ENCODE data around the gene ZNF200.

The ZNF200 gene

GRCh38 chr16:3234543-3234856, 458 bp downstream of the ZNF200 start:
- Histone ChIP-seq H3K4me3 (ENCODE audit: low read length) (peak overlapping the region; percentile 99), H3F3A (ENCODE audit: insufficient read depth, low read length) (peaks cover 6% of the 10 kb centered on the region), H3K9ac (ENCODE audit: low read length) (peak overlapping the region; percentile 94), H3K9me2 (replicated peaks; ENCODE audit: insufficient read depth, low read length) (no peaks in the 10 kb centered on the region), H2AFZ (ENCODE audit: low read length) (peak overlapping the region; percentile 95), H3K4me1 (ENCODE audit: low read length) (no peaks in the 10 kb centered on the region), H3K4me2 (ENCODE audit: low read depth, low read length) (peak overlapping the region; percentile 98), H3K9me3 (replicated peaks; ENCODE audit: insufficient read depth, low read length) (no peaks in the 10 kb centered on the region), H3K36me3 (replicated peaks; ENCODE audit: insufficient read depth, low read length) (peaks cover 21% of the 10 kb centered on the region; the same call in 1 of the 2 replicates), H4K20me1 (ENCODE audit: insufficient read depth, low read length) (no peaks in the 10 kb centered on the region), H3K79me2 (ENCODE audit: low read length) (peaks cover 14% of the 10 kb centered on the region), H3K27me3 (replicated peaks; ENCODE audit: insufficient read depth, low read length) (peaks cover 4% of the 10 kb centered on the region), H3K27ac (ENCODE audit: low read length) (peak overlapping the region; percentile 85; the same call in 1 of the 2 replicates)
- DNase-seq = peak; percentile 34
- TF ChIP-seq, protein P1, sequence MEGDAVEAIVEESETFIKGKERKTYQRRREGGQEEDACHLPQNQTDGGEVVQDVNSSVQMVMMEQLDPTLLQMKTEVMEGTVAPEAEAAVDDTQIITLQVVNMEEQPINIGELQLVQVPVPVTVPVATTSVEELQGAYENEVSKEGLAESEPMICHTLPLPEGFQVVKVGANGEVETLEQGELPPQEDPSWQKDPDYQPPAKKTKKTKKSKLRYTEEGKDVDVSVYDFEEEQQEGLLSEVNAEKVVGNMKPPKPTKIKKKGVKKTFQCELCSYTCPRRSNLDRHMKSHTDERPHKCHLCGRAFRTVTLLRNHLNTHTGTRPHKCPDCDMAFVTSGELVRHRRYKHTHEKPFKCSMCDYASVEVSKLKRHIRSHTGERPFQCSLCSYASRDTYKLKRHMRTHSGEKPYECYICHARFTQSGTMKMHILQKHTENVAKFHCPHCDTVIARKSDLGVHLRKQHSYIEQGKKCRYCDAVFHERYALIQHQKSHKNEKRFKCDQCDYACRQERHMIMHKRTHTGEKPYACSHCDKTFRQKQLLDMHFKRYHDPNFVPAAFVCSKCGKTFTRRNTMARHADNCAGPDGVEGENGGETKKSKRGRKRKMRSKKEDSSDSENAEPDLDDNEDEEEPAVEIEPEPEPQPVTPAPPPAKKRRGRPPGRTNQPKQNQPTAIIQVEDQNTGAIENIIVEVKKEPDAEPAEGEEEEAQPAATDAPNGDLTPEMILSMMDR (IDR thresholded peaks at IDR 0.05; ENCODE audit: low read length) = no peak
- TF ChIP-seq EZH2 (optimal IDR thresholded peaks at IDR 0.05; ENCODE audit: low read depth, low read length) = no peak
- no peak for TF ChIP-seq EZH2phosphoT487 (IDR thresholded peaks at IDR 0.05; ENCODE audit: low read length)

DNA sequence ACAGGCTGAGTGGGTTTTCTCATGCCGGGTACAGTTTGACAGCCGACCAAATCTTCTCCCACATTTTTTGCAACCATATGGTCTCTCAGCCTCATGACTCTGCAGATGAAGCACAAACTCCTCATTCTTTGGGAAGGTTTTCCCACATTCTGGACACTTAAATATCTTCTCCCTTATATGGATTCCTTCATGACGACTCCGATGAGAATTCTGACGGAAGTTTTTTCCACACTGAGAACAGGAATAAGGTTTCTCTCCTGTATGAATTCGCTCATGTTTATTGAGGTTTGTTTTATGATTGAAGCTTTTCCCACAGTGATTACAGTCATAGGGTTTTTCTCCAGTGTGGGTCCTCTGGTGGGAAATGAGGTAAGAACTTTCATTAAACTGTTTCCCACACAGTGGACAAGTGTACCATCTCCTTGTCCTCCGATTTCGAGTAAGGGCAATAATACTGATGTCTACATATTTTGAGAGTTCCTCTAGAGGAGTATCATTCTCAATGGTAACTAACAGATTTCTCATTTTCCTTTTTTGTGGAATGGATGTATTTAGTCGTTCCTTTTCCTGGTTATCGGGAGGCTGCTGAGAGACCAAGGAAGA, 10.9 kb downstream of the ZNF200 start:
- no peaks in the 10 kb centered on the region for H4K20me1 ChIP-seq (ENCODE audit: insufficient read depth, low read length)
- no peak overlapping the region for H3K27ac ChIP-seq (ENCODE audit: low read length)
- no peaks in the 10 kb centered on the region for H3K79me2 ChIP-seq (ENCODE audit: low read length)
- H3K9me2 ChIP-seq (replicated peaks; ENCODE audit: insufficient read depth, low read length) = no peaks in the 10 kb centered on the region
- H3K9ac ChIP-seq (ENCODE audit: low read length) = no peak overlapping the region
- H3K4me2 ChIP-seq (ENCODE audit: low read depth, low read length) = no peak overlapping the region
- 0 out of 2 replicates have a peak, but pooled peaks cover 4% of the 10 kb centered on the region for H3F3A ChIP-seq (ENCODE audit: insufficient read depth, low read length)
- no peaks in the 10 kb centered on the region for H3K4me1 ChIP-seq (ENCODE audit: low read length)
- no peaks in the 10 kb centered on the region for H3K27me3 ChIP-seq (replicated peaks; ENCODE audit: insufficient read depth, low read length)
- H3K9me3 ChIP-seq (replicated peaks; ENCODE audit: insufficient read depth, low read length) = no peaks in the 10 kb centered on the region
- H3K4me3 ChIP-seq (ENCODE audit: low read length) = no peak overlapping the region
- no peak overlapping the region for H2AFZ ChIP-seq (ENCODE audit: low read length)
- H3K36me3 ChIP-seq (replicated peaks; ENCODE audit: insufficient read depth, low read length) = peaks cover 34% of the 10 kb centered on the region
- no peak for DNase-seq
- TF ChIP-seq EZH2 (optimal IDR thresholded peaks at IDR 0.05; ENCODE audit: low read depth, low read length) = no peak
- no peak for TF ChIP-seq EZH2phosphoT487 (IDR thresholded peaks at IDR 0.05; ENCODE audit: low read length)

GRCh38 chr16:3220839-3221238, 14.1 kb downstream of the ZNF200 start:
- H3K36me3 ChIP-seq (replicated peaks; ENCODE audit: insufficient read depth, low read length) = peaks cover 19% of the 10 kb centered on the region
- no peaks in the 10 kb centered on the region for H3K79me2 ChIP-seq (ENCODE audit: low read length)
- H3K9ac ChIP-seq (ENCODE audit: low read length) = no peak overlapping the region
- peaks cover 4% of the 10 kb centered on the region; the same call in 1 of the 2 replicates for H3F3A ChIP-seq (ENCODE audit: insufficient read depth, low read length)
- no peaks in the 10 kb centered on the region for H3K9me2 ChIP-seq (replicated peaks; ENCODE audit: insufficient read depth, low read length)
- TF ChIP-seq, protein P1 (IDR thresholded peaks at IDR 0.05; ENCODE audit: low read length) = no peak
- TF ChIP-seq EZH2phosphoT487 (IDR thresholded peaks at IDR 0.05; ENCODE audit: low read length) (no peak), EZH2 (optimal IDR thresholded peaks at IDR 0.05; ENCODE audit: low read depth, low read length) (no peak)
- H2AFZ ChIP-seq (ENCODE audit: low read length) = no peak overlapping the region
- H3K27ac ChIP-seq (ENCODE audit: low read length) = no peak overlapping the region
- DNase-seq = no peak
- no peaks in the 10 kb centered on the region for H3K27me3 ChIP-seq (replicated peaks; ENCODE audit: insufficient read depth, low read length)
- no peaks in the 10 kb centered on the region for H4K20me1 ChIP-seq (ENCODE audit: insufficient read depth, low read length)
- no peak overlapping the region for H3K4me2 ChIP-seq (ENCODE audit: low read depth, low read length)
- H3K9me3 ChIP-seq (replicated peaks; ENCODE audit: insufficient read depth, low read length) = no peaks in the 10 kb centered on the region
- H3K4me3 ChIP-seq (ENCODE audit: low read length) = no peak overlapping the region
- H3K4me1 ChIP-seq (ENCODE audit: low read length) = peaks cover 7% of the 10 kb centered on the region

GRCh38 chr16:3216263-3216640, 18.7 kb downstream of the ZNF200 start:
- Histone ChIP-seq H3K4me1 (ENCODE audit: low read length) (peaks cover 19% of the 10 kb centered on the region), H2AFZ (ENCODE audit: low read length) (no peak overlapping the region), H3K4me2 (ENCODE audit: low read depth, low read length) (peak overlapping the region; percentile 10)

More at GRCh38 chr16:3216263-3216640, 18.7 kb downstream of the ZNF200 start:
- H3K4me3 ChIP-seq (ENCODE audit: low read length) = no peak overlapping the region
- H3K27ac ChIP-seq (ENCODE audit: low read length) = peak overlapping the region; percentile 38; the same call in 1 of the 2 replicates
- DNase-seq = no peak
- no peak overlapping the region for H3K9ac ChIP-seq (ENCODE audit: low read length)
- H4K20me1 ChIP-seq (ENCODE audit: insufficient read depth, low read length) = no peaks in the 10 kb centered on the region
- H3K79me2 ChIP-seq (ENCODE audit: low read length) = no peaks in the 10 kb centered on the region
- no peaks in the 10 kb centered on the region for H3K9me3 ChIP-seq (replicated peaks; ENCODE audit: insufficient read depth, low read length)
- H3K27me3 ChIP-seq (replicated peaks; ENCODE audit: insufficient read depth, low read length) = no peaks in the 10 kb centered on the region
- H3K36me3 ChIP-seq (replicated peaks; ENCODE audit: insufficient read depth, low read length) = no peaks in the 10 kb centered on the region
- no peaks in the 10 kb centered on the region for H3K9me2 ChIP-seq (replicated peaks; ENCODE audit: insufficient read depth, low read length)
- no peak for TF ChIP-seq EZH2phosphoT487 (IDR thresholded peaks at IDR 0.05; ENCODE audit: low read length)
- H3F3A ChIP-seq (ENCODE audit: insufficient read depth, low read length) = no peaks in the 10 kb centered on the region; the same call in 1 of the 2 replicates
